Testis (tissue), 3 donors: ENCODE results near the gene ACOT13. TPM values are rescaled to one million over a fixed set of nuclear protein-coding genes. Genes with fewer than 3 reads are reported as not detected.

Experiments
- DNase-seq: peaks from one replicate; pipeline ENCODE4 v3.0.0-alpha.2; 2019
- H3K27ac ChIP-seq, 2 donors: fragments of 200-600 bp; sonication (generic); one replicate each; pipeline ENCODE4 v1.5.1; 2019
- H3K27me3 ChIP-seq: fragments of 200-600 bp; sonication (generic); one replicate; pipeline ENCODE4 v1.5.1; 2019
- H3K36me3 ChIP-seq: fragments of 200-600 bp; sonication (generic); one replicate; pipeline ENCODE4 v1.5.1; 2017; ENCODE audit warnings: low read depth; ENCODE audit errors: missing control alignments
- H3K4me1 ChIP-seq: fragments of 200-600 bp; sonication (generic); one replicate; pipeline ENCODE4 v1.5.1; 2019
- H3K4me3 ChIP-seq, 2 donors: fragments of 200-600 bp; sonication (generic); one replicate each; pipeline ENCODE4 v1.5.1; 2017 to 2019
- H3K9me3 ChIP-seq: fragments of 200-600 bp; sonication (generic); one replicate; pipeline ENCODE4 v1.5.1; 2017
- POLR2A ChIP-seq: fragments of 450-650 bp; IDR thresholded peaks from one replicate; pipeline ENCODE4 v1.6.1; 2017; ENCODE audit warnings: antibody characterized with exemption, mild to moderate bottlenecking, moderate library complexity
- WGBS, 2 donors: methylation state at CpG; one replicate each; pipeline ENCODE4 v1.1.5; 2018; 5-methylcytosine and 5-hydroxymethylcytosine counted together
- intact Hi-C: fragments of 100-400 bp; cut with DNase I; formaldehyde crosslinking; loops from one replicate; pipeline ENCODE4 v1.15.1; 2023; ENCODE audit warnings: low total_unique reads
- polyA plus RNA-seq: library from polyadenylated mRNA; stranded (reverse); fragments of 350-450 nt; fragmentation: Illumina TruSeq; extraction: RNeasy Lipid Tissue Mini Kit (QIAGEN cat#74804); gene quantifications from one replicate; pipeline ENCODE4 v1.2.3, GENCODE V29; 2014; ENCODE audit warnings: low read depth, low replicate concordance; ENCODE audit not compliant: insufficient read depth
- total RNA-seq, 2 donors: library from RNA; depleted of rRNA; stranded (reverse); fragments of >200 nt; gene quantifications; one replicate each; pipeline ENCODE4 v1.2.3, GENCODE V29; 2016
- TF ChIP-seq, protein P1 (sequence below), 3 experiments: fragments of 450-650 bp in 2 of 3; fragments of 200-600 bp in 1 of 3; sonication (generic) in 1 of 3; IDR thresholded peaks; one replicate each; pipeline ENCODE4 v1.5.1; 2016 to 2019; ENCODE audit warnings: antibody characterized with exemption in 3 of 3, mild to moderate bottlenecking in 2 of 3, moderate library complexity in 1 of 3

Gene ACOT13
- total and polyA plus RNA-seq, 3 donors from 2014 or later, result 15.6 to 67.7 (median 19.1) TPM

GRCh38 chr6:24648276-24648675, 18.6 kb upstream of the ACOT13 start:
- Histone ChIP-seq H3K9me3 (no peaks in the 10 kb centered on the region), H3K4me1 (no peaks in the 10 kb centered on the region), H3K27ac (no peak overlapping the region), H3K4me3 (no peak overlapping the region), H3K36me3 (no peaks in the 10 kb centered on the region), H3K27me3 (no peaks in the 10 kb centered on the region)
- WGBS, 2 donors, result 89 to 95% methylated on average over 5 of the region's 5 CpGs
- TF ChIP-seq POLR2A, result no peak
- TF ChIP-seq, protein P1, sequence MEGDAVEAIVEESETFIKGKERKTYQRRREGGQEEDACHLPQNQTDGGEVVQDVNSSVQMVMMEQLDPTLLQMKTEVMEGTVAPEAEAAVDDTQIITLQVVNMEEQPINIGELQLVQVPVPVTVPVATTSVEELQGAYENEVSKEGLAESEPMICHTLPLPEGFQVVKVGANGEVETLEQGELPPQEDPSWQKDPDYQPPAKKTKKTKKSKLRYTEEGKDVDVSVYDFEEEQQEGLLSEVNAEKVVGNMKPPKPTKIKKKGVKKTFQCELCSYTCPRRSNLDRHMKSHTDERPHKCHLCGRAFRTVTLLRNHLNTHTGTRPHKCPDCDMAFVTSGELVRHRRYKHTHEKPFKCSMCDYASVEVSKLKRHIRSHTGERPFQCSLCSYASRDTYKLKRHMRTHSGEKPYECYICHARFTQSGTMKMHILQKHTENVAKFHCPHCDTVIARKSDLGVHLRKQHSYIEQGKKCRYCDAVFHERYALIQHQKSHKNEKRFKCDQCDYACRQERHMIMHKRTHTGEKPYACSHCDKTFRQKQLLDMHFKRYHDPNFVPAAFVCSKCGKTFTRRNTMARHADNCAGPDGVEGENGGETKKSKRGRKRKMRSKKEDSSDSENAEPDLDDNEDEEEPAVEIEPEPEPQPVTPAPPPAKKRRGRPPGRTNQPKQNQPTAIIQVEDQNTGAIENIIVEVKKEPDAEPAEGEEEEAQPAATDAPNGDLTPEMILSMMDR (IDR thresholded peaks at IDR 0.05), result no peak
- DNase-seq, result no peak
- intact Hi-C loops, result no loop called here

DNA sequence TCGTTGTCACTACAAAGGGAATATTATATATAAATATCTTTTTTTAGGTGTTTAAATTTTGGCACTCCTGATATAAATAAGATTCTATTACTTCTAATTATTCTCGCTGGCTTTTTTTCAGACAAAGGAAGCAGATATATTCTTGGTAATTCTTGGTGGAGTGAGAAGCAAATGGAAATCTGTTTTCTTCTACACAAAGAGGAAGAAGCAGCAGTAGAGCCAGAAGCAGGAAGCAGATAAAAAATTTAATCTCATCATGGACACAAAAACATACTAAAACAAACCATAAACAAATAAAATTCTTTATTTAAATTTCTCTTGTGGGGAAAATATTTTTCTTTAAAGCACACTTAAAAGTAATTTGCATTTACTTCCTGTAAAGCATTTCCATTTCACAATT, 17.2 kb upstream of the ACOT13 start:
- Histone ChIP-seq H3K36me3 (no peaks in the 10 kb centered on the region), H3K9me3 (no peaks in the 10 kb centered on the region), H3K4me3 (no peak overlapping the region), H3K27me3 (no peaks in the 10 kb centered on the region), H3K4me1 (no peaks in the 10 kb centered on the region), H3K27ac (no peak overlapping the region)
- intact Hi-C loops, result no loop called here
- DNase-seq, result no peak
- TF ChIP-seq, protein P1 (IDR thresholded peaks at IDR 0.05), result no peak
- no peak for TF ChIP-seq POLR2A
- WGBS, 2 donors, result 84 to 88% methylated on average over 2 of the region's 2 CpGs

DNA sequence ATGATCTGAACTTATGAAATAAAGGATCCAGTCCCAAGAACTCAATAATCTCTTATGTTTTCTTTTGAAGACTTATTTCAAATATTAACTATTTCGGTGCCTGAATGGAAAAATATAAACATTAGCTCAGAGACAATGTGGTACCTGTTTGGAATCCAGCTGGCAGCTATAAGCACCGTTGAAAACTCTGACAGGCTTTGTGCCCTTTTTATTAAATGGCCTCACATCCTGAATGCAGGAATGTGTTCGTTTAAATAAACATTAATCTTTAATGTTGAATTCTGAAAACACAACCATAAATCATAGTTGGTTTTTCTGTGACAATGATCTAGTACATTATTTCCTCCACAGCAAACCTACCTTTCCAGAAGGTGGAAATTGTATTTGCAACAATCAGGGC, 16.5 kb upstream of the ACOT13 start:
- 65 to 77% methylated on average over 3 of the region's 3 CpGs for WGBS, 2 donors

DNA sequence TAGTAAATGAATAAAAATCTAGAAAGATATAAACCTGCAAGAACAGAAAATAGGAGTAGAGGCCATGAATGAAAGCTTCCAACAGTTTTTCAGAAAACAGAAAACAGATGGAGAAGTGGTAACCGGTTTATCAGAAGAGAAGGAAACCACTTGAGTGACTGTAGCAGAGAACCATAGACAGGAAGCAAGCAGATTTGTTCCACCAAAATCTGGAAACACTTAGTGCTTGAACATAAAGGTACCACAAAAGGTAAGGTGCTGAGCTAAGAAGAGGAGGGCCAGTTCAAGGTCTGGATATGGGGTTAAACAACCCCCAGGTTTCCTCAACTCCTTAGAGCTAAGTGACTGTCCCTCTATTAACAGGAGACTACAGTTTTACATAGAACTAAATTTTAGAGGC, 11.7 kb upstream of the ACOT13 start:
- Histone ChIP-seq H3K36me3 (no peaks in the 10 kb centered on the region), H3K4me1 (no peaks in the 10 kb centered on the region), H3K4me3 (no peak overlapping the region), H3K27ac (no peak overlapping the region), H3K27me3 (no peaks in the 10 kb centered on the region), H3K9me3 (no peaks in the 10 kb centered on the region)
- DNase-seq, result no peak
- WGBS, 2 donors, result 91 to 94% methylated on average over 1 of the region's 1 CpG
- intact Hi-C loops, result no loop called here
- TF ChIP-seq POLR2A, result no peak
- TF ChIP-seq, protein P1 (IDR thresholded peaks at IDR 0.05), result no peak

More for the DNA sequence above, 16.5 kb upstream of the ACOT13 start:
- Histone ChIP-seq H3K36me3 (no peaks in the 10 kb centered on the region), H3K4me1 (no peaks in the 10 kb centered on the region), H3K27ac (no peak overlapping the region), H3K4me3 (no peak overlapping the region), H3K9me3 (no peaks in the 10 kb centered on the region), H3K27me3 (no peaks in the 10 kb centered on the region)
- TF ChIP-seq, protein P1 (IDR thresholded peaks at IDR 0.05), result no peak
- TF ChIP-seq POLR2A, result no peak
- intact Hi-C loops, result no loop called here
- DNase-seq, result no peak
